GM19438 (cell line): ENCODE measurements around the gene PRR16.
"Not testable (repeated sequence)": the region's sequence is repeated elsewhere in the genome, so short reads cannot be mapped to it uniquely, and the experiment has no call there.

ENCODE experiments used
- ATAC-seq: cut with Tn5 transposase; IDR thresholded peaks from one replicate; pipeline ENCODE4 v1.9.1; 2021; ENCODE audit warnings: low read depth; ENCODE audit not compliant: unreplicated experiment

PRR16 gene

DNA sequence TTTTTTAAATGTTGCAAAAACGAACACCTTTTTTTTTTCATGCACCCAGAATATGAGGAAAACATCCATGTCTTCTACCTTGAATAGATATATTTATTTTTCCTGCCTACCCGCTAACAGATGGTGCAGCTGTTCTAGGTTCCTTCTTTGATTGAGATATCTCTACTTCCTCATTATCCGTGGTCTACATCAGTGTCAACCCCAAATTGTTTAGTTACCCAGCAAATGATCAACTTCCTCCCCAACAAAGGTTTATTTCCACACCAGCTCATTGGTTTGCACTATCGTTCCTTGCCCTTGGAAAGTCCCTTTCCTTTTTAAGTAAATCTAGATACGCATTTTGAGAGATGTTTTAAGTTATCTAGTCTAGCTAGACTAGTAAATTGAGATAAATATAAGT lies 166.4 kb downstream of the PRR16 start:
- ATAC-seq, result no peak

DNA sequence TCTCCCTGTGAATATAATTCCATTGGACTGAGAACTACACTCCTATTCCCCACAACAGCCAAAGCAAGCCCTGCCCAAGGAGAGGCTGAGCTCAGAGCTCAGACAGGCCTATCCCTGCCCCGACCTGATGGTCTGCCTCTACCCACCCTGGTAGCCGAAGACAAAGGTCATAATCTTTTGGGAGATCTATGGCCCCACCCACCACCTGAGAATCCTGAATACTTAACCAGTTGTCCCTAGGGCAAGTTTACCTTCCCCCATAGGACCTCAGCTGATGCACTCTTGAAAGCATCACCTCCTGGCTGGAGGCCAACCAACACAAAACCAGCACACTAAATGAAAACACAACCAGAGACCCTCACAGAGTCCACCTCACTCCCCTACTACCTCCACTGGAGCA lies 167.5 kb downstream of the PRR16 start:
- ATAC-seq, result no peak

DNA sequence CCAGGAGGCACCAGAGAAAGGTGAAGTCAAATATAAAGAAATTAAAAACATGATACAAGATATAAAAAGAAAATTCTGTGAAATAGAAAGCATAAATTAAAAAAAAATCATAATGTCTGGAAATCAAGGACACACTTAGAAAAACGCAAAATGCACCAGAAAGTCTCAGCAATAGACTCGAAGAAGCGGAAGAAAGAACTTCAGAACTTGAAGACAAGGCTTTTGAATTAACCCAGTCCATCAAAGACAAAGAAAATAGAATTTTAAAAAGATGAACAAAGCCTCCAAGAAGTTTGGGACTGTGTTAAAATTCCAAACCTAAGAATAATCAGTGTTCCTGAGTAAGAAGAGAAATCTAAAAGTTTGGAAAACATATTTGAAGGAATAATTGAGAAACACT lies 168.3 kb downstream of the PRR16 start:
- ATAC-seq, result no peak

DNA sequence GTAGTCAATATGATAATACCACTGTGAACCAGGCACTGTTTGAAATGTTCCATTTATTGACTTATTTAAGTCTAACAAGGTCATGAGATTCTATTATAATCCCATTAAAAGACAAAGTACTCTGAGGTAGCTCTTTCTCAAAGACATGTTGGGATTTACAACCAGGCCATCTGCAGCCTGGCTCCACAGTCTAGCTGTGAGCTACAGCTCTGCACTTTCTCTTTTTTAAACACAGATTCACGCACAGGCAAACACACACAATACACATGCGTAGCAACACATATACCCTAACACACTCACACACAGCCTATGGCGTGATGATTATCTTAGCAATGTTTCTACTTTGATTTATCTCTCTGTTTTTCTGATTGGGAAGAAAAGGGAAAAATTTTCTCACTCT lies 174.3 kb downstream of the PRR16 start:
- ATAC-seq, result no peak

DNA sequence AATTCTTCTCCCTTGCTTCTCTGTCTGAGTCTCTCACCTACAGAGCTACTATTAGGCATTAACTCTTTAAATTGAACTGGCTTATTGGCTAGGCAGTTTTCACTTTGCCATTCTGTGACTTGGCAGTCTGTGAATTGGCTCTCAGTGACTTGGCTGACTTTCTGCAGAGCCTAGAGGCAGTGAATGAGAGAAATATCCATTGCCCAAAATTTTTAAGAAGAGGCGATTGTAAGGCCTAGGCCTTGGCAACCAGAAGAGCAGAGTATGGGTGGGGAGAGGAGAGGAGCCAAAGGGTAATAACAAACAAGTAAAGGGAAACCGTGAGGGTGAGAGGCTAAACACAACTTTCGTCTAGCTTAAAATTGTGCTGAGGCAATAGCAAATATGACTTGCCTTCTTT lies 176.7 kb downstream of the PRR16 start:
- no peak for ATAC-seq

DNA sequence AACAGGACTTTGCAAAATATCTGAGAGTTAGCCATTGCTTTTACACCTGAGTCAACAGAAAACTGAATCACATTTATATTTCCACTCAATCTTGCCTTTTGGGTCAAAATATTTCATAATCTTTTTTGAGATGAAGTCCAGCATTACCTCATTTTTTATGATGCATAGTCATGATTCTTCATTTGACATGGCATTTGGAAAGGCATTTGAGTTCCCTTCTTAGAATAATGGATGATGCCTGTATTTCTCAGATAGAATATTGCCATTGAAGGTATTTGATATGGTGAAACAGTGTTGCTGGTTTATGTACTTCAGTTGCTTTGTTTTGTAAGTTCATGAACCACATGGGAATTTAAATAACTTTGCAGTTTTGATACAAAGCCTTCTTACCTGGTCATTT lies 180.4 kb downstream of the PRR16 start:
- no peak for ATAC-seq

DNA sequence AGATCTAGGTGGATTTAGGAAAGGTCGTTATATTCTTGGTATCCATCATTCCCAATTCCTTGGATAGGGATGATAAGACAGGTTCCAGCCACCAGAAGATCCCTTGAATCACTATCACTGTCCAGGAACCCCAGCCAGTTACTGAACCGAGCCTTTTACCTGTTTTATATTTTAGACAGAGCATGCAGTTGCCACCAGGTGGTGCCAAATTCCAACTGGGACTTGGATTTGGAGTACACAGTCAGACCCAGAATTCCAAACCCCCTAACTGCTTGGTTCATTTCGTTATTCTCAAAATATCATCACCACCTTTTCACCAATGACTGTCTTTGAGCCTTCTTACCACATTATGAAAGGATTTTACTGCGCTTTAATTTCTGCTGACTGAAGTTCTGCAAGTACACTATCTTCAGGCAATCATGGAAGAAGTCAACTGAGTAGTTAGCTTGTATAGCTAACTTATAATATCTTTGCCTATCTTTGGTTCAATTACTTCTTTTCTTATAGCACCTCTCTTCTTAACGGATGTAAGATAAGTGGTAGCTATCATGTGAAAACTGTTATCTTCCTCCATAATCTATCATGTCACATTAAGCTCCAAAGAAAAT lies 191.8 kb downstream of the PRR16 start:
- no peak for ATAC-seq

DNA sequence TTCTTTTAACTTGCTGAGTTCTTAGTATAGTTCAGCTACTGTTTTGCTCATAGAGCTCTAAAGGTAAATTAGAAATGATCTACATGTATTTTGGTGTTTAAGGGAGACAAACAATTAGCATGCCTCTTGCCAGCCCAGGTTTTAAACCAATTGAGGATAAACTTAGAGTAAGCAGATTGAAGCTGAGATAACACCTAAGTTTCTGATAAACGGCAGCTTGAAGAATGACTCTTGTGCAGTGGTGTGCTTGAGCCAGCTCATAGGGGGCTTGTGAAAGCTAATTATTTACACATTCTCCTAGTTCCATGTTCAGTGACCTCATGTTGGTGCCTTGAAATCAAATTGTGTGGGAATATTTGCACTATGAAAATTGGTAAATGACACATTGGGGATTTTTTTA lies 193.0 kb downstream of the PRR16 start:
- ATAC-seq, result no peak

DNA sequence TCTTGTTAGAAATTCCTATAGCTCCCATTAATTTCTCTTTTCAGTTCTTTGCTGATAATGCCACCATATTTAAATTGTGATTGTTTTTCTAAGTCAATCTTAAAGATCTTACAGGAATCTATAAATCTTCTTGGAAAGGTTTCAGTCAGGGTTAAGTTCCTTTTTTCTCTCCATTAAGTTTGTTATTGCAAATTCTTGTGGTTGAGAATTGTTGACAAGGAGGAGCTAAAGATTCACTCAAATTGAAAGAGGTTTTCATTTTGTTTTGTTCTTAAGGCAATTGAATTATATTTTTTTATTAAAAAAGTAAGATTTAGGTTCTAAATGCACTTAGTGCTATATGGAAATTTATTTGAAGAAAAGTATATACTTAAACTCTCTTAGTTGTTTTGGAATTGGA lies 213.4 kb downstream of the PRR16 start:
- ATAC-seq, result no peak

DNA sequence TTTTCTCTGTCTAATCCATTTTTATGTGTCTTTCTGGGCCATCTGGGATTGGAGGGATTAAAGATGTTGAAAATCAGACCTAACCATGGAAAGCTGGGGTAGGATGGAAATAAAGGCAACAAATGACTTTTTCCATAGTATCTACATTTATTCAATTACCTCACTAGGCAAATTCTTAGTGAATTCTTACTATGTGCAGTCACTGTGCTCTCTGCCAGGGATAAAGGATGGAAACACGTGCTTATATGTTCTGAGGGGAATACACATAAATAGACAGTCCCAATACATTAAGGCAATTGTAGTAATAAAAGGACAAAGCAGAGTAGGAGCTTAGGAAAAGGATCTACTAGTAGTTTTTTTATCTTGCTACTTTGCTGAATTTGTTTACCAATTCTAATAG lies 214.2 kb downstream of the PRR16 start:
- ATAC-seq, result no peak

DNA sequence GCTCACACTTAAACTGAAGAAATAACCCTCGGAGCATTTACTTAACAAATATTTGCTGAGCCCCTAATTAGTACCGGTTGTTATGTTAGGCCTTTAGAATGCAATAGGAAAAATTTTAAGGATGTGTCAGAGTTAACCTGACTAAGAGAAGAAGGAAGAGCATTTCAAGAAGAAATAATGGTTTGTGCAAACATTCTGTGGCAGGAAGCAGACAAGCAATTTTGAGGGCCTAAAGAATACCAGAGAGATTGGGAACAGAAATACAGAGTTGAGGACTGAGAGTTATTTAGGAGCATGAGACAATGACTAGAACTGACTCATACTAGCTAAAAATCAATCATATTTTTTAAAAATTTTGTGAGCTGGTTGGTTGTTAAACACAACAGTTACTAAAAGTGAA lies 218.8 kb downstream of the PRR16 start:
- no peak for ATAC-seq

DNA sequence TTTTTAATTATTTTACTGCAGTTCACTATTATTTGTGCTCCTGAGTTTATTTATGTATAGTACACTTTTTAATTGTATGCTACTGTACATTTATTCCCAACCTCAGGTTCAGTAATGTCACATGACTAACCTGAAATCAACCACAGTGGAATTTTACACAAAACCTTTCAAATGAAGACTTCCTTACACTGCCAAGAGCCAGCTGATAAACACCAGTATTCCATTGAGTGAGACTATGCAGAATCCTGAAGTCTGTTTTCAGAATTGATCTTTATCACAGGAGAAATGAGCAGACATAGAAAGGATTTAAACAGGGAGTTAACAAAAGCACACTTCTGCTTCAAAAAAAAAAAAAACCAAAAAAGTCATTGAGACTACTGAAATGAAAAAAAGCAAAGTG lies 219.5 kb downstream of the PRR16 start:
- no peak for ATAC-seq

DNA sequence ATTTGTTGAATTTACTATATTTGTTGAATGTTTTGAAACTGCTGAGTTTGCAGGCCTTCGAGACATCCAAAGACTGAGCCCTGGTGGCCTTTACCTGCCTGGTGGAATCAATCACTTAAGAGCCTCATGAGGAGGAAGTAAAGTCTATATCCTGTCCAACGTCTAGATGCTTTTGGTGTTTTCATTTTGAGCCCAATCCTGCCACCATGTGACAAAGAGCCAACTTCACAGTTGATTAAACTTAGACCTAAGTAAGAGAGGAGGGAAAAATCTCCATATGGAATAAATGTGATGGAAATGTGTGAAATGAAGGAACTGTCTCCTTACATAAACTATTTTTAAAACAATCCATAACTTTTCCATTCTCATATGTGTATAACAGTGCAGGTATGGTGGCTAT lies 220.1 kb downstream of the PRR16 start:
- ATAC-seq, result no peak

DNA sequence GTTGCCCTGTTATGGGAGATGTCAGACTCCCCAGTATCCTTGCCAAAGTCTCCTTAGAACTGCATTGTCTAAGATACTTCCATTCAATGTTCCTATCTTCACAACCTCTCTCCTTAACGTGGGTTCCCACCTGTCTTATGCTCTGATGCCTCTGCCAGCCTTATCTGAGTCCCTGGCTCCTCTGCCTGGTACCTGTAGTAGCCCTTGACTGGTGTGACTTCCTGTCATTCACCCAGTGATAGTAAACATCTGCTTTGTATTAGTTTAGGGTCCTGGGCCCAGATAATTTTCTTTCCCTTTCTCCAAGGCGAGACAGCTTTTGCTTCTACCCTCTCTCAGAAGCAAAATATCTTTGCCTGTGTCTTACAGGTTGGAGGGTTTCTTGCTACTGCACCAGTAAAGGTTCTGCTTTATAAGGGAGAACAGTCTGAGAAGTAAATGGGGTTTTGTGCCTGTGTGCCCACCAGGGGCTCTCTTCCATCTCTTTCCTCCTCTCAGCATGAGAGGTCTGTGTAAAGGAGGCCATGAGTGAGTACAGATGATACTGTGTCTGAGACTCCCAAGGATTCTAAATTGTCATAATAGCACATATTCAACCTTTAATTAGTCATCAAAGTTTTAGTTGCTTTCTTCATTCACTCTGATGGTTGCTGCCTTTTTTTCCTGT lies 220.8 kb downstream of the PRR16 start:
- ATAC-seq, result no peak

DNA sequence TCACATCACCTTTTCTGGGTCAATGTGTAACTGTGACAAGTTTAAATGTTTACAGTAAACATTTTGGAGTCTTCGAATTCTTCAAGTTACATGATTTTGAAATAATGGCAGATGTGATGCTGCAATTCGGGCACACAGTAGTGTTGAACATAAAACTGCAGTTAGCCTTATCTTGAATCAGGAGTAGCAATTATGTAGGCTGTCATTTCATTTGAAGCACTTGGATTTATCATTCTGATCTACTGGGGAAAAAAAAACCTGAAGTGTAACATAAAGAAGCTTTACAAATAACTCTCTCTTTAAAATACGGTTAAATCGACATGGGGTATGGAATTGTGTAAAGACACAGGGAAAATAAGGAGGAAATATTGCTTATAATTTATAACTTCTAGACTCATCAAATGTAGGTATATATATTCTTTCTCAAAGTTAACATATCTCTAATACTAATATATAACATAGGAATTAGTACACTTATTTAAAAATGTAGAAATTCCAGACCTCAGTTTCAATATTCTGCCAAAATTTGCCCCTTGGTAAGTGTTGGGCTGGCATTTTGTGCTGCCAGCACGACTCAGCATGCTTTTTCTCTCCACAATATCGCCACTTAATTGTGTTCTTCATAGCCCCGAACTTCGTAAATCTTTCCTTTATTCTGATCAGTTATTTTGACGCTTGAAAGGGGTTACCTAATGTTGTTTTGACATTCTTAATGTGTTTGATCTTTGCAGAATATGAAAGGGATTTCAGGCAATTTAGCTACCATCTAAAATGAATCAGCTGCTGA lies 226.7 kb downstream of the PRR16 start:
- ATAC-seq, result no peak

DNA sequence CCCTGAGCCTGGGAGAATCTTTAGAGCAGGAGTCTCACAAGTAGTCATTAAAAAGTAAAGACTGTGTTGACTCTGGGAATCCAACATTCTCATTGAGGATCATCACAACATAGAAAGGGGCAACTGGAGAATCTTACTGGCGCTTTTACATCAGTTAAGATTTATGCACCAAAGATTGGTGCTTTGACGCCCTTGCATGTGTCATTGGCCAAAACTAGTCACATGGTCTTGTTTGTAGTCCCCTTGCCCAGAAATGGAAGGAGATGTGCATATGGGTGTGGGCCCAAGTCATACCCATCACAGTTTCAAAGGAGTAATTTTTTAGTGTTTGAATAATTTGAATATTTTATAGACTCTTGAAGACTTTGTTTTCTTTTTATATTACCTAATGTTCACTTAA lies 228.2 kb downstream of the PRR16 start:
- no peak for ATAC-seq

DNA sequence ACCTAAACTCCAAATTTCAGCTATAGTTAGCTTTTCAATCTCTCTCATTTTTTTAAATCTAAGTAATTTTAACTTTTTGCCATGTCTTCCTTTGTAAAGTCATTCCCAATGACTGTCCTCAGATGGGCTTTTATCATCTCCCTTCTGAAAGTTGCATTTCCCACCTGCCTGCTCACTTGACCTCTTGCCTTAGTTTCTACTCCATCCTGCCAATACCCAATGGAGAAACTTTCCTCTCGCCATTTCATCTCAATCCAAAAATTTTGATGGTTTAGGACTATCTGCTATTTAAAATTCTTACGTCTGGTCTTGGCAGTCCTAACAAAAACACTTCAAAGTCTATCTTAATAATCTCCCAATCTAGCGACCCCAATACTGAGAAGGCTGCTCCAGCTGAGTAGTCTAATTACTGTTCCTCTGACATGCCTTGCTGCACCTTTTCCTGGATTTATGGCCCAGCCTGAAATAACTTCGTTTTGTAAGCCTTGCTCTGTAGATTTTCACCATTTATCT lies 231.3 kb downstream of the PRR16 start:
- ATAC-seq, result no peak

DNA sequence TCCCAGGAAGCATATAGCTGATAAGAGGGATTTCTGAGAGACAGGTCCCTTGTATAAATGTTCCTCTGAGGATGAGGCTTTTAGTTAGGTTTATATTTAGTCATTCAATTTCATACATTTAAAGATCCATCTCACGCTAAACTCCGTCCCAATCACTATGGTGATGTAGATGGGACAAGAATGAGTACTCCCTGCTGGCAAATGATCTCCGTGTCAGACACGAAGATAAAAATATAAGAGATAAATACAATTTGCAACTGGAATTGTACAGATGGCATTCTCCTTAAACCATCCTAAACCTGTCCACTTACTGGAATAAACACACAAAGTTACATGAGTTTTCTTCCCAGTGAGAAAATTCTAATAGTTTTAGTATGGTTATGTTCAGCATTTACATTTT lies 233.0 kb downstream of the PRR16 start:
- no peak for ATAC-seq

DNA sequence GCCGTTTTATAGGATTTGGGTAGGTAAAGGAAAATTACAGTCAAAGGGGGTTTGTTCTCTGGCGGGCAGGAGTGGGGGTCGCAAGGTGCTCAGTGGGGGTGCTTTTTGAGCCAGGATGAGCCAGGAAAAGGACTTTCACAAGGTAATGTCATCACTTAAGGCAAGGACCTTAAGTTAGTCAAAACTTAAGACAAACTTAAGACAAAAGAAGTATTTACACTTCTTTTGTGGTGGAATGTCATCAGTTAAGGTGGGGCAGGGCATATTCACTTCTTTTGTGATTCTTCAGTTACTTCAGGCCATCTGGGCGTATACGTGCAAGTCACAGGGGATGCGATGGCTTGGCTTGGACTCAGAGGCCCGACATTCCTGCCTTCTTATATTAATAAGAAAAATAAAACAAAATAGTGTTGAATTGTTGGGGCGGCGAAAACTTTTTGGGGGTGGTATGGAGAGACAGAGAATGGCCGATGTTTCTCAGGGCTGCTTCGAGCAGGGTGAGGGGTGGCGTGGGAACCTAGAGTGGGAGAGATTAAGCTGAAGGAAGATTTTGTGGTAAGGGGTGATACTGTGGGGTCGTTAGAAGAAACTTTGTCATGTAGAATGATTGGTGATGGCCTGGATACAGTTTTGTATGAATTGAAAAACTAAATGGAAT lies 233.7 kb downstream of the PRR16 start:
- not testable (repeated sequence) for ATAC-seq

DNA sequence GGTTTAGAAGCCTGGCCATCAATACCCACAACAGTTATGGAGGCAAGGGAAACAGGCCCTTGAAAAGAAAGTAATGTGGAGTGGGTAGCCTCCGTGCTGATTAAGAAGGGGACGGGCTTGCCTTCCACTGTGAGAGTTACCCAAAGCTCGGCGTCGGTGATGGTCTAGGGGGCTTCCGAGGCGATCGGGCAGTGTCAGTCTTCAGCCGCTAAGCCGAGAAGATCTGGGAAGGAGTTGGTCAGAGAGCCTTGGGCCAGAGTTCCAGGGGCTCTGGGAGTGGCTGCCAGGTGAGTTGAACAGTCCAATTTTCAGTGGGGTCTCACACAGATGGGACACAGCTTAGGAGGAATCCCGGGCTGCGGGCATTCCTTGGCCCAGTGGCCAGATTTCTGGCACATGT lies 236.6 kb downstream of the PRR16 start:
- ATAC-seq, result not testable (repeated sequence)

DNA sequence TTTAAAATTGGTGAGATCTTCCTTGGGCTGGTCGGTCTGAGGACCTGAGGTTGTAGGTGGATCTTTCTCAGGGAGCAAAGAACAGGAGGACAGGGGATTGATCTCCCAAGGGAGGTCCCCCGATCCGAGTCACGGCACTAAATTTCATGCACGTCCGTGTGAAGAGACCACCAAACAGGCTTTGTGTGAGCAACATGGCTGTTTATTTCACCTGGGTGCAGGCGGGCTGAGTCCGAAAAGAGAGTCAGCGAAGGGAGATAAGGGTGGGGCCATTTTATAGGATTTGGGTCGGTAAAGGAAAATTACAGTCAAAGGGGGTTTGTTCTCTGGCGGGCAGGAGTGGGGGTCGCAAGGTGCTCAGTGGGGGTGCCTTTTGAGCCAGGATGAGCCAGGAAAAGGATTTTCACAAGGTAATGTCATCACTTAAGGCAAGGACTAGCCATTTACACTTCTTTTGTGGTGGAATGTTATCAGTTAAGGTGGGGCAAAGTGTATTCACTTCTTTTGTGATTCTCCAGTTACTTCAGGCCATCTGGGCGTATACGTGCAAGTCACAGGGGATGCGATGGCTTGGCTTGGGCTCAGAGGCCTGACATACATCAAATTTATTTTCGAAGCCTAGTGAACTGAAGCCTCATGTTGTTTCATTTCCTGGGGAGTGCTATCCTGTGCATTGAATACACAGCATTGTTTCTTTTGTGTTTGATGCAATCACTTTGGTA lies 238.9 kb downstream of the PRR16 start:
- ATAC-seq, result not testable (repeated sequence)
